GM12878 (cell line): ENCODE results near the gene STARD4. TPM values are rescaled to one million over a fixed set of nuclear protein-coding genes. Genes with fewer than 3 reads are reported as not detected.

Experiments
- ATAC-seq: fragments of 200-7000 bp; cut with Tn5 transposase; 3 replicates; pipeline ENCODE4 v1.9.1; 2020; ENCODE audit warnings: mild to moderate bottlenecking, moderate library complexity
- BruUV-seq: library from RNA; stranded (reverse); fragments of 400-500 nt; replicated peaks from 2 replicates; lab custom pipeline; 2021; lab: Mats Ljungman, UMichigan
- CTCF ChIA-PET: fragments of 300-600 bp; sonication (Branson Sonifier 250); formaldehyde crosslinking; extraction: SDS; loops from one replicate; lab custom pipeline; 2021; ENCODE audit warnings: inconsistent platforms; lab: Yijun Ruan, JAX
- POLR2A ChIA-PET: fragments of 350-600 bp; formaldehyde crosslinking; extraction: SDS; loops from one replicate; lab custom pipeline; 2021; ENCODE audit warnings: inconsistent platforms; lab: Charles Lee
- RAD21 ChIA-PET: fragments of 300-600 bp; sonication (Branson Sonifier 250); formaldehyde crosslinking; loops from one replicate; lab custom pipeline; 2023; ENCODE audit warnings: antibody characterized with exemption; ENCODE audit not compliant: unreplicated experiment; lab: Charles Lee
- SMC1A ChIA-PET: fragments of 300-600 bp; sonication (Branson Sonifier 250); formaldehyde crosslinking; loops from one replicate; lab custom pipeline; 2023; ENCODE audit not compliant: unreplicated experiment, uncharacterized antibody; lab: Charles Lee
- DNase-seq: peaks from one replicate; pipeline ENCODE4 v3.0.0-alpha.2; 2011; ENCODE audit warnings: low read depth, low spot score
- FAIRE-seq: peaks from 3 replicates; lab custom pipeline; 2011; peaks lifted over from hg19 to GRCh38; lab: Jason Lieb, UNC
- H2AFZ ChIP-seq: 2 replicates; pipeline ENCODE4 v1.6.0; 2011; ENCODE audit warnings: low read depth, low read length, control low read depth; ENCODE audit not compliant: control insufficient read depth
- H3K27ac ChIP-seq: 2 replicates; pipeline ENCODE4 v1.5.1; 2011; ENCODE audit warnings: control low read depth; ENCODE audit not compliant: control insufficient read depth, insufficient read depth
- H3K27me3 ChIP-seq, 2 experiments: replicated peaks in 1 of 2; 2 replicates each; pipeline versions ENCODE4 v1.6.0 to v1.6.1; 2011; ENCODE audit warnings: low read length in 1 of 2; ENCODE audit not compliant: control insufficient read depth in 2 of 2, insufficient read depth in 2 of 2
- H3K36me3 ChIP-seq, 2 experiments: 2 replicates each; pipeline ENCODE4 v1.5.1; 2011; ENCODE audit warnings: low read length in 1 of 2; ENCODE audit not compliant: control insufficient read depth in 2 of 2, insufficient read depth in 2 of 2
- H3K4me1 ChIP-seq: 2 replicates; pipeline ENCODE4 v1.6.1; 2011; ENCODE audit warnings: mild to moderate bottlenecking, low read length, moderate library complexity, mixed read lengths; ENCODE audit not compliant: control insufficient read depth, insufficient read depth
- H3K4me2 ChIP-seq: 2 replicates; pipeline ENCODE4 v1.6.0; 2011; ENCODE audit warnings: control low read depth; ENCODE audit not compliant: control insufficient read depth, insufficient read depth
- H3K4me3 ChIP-seq: fragments of 200-600 bp; sonication (generic); 2 replicates; pipeline ENCODE4 v1.5.1; 2016
- H3K79me2 ChIP-seq: 2 replicates; pipeline ENCODE4 v1.6.0; 2011; ENCODE audit warnings: low read length; ENCODE audit not compliant: control insufficient read depth, insufficient read depth
- H3K9ac ChIP-seq: 2 replicates; pipeline ENCODE4 v1.8.0; 2011; ENCODE audit warnings: low read length, control low read depth, mixed read lengths; ENCODE audit not compliant: control insufficient read depth, insufficient read depth
- H3K9me3 ChIP-seq: replicated peaks from 3 replicates; pipeline ENCODE4 v1.5.1; 2011; ENCODE audit warnings: mild to moderate bottlenecking, low read length; ENCODE audit not compliant: control insufficient read depth, insufficient read depth
- H4K20me1 ChIP-seq: 2 replicates; pipeline ENCODE4 v1.6.0; 2011; ENCODE audit not compliant: control insufficient read depth, insufficient read depth
- BMI1 ChIP-seq: fragments of 450-650 bp; IDR thresholded peaks from 2 replicates; pipeline ENCODE4 v1.6.1; 2016; ENCODE audit warnings: mild to moderate bottlenecking, moderate library complexity, borderline replicate concordance
- CBX3 ChIP-seq: fragments of 200-600 bp; sonication (generic); IDR thresholded peaks from 2 replicates; pipeline ENCODE4 v1.6.1; 2016; ENCODE audit warnings: low read depth, borderline replicate concordance
- ZNF384 ChIP-seq: IDR thresholded peaks from 2 replicates; pipeline ENCODE4 v1.6.1; 2012; ENCODE audit warnings: low read depth, mild to moderate bottlenecking, low read length, improper control_type of control experiment, borderline replicate concordance
- WGBS: methylation state at CpG from one replicate; pipeline ENCODE4 v1.1.6; 2016; ENCODE audit warnings: low lambda C conversion rate; ENCODE audit not compliant: insufficient replicate concordance, insufficient coverage; ENCODE audit errors: missing lambda C conversion rate; 5-methylcytosine and 5-hydroxymethylcytosine counted together
- in situ Hi-C: fragments of 300-500 bp; cut with MboI; formaldehyde crosslinking; loops from 9 replicates; pipeline ENCODE4 v1.14.3; 2018; ENCODE audit warnings: mixed read lengths
- intact Hi-C: fragments of 100-400 bp; cut with micrococcal nuclease; formaldehyde crosslinking; loops from one replicate; pipeline ENCODE4 v1.14.2; 2022; ENCODE audit not compliant: unreplicated experiment
- polyA plus RNA-seq, 11 experiments: library from polyadenylated mRNA; depleted of rRNA in 4 of 11; unstranded in 6 of 11; stranded (reverse) in 5 of 11; fragments of >200 nt; fragmentation: Nextera tagmentation in 4 of 11; fragmentation: Illumina TruSeq in 1 of 11; extraction: Ambion mirVana in 4 of 11; extraction: Trizol in 1 of 11; gene quantifications; 1 replicate in 1 of 11; 2 replicates in 10 of 11; pipeline versions ENCODE4 v1.2.1 to v1.2.3, GENCODE V29; 2011 to 2016; ENCODE audit warnings: inconsistent platforms in 2 of 11, missing spikeins in 2 of 11, low read depth in 1 of 11
- total RNA-seq, 4 experiments: library from RNA; depleted of rRNA in 3 of 4; stranded (reverse); fragments of >200 nt in 3 of 4; fragmentation: Illumina TruSeq in 1 of 4; extraction: Trizol in 1 of 4; gene quantifications; 2 replicates each; pipeline versions ENCODE4 v1.2.1 to v1.2.3, GENCODE V29; 2013 to 2021
- TF ChIP-seq, protein P1 (sequence below): fragments of 450-650 bp; IDR thresholded peaks from 2 replicates; pipeline ENCODE4 v1.6.1; 2016; ENCODE audit warnings: mild to moderate bottlenecking, moderate library complexity, borderline replicate concordance

STARD4 gene
- total and polyA plus RNA-seq, 10 of the 15 experiments (the other 5 are each of a cell fraction or from before 2014, with no cell fraction given), result 41.9 to 190 (median 71.6) TPM

DNA sequence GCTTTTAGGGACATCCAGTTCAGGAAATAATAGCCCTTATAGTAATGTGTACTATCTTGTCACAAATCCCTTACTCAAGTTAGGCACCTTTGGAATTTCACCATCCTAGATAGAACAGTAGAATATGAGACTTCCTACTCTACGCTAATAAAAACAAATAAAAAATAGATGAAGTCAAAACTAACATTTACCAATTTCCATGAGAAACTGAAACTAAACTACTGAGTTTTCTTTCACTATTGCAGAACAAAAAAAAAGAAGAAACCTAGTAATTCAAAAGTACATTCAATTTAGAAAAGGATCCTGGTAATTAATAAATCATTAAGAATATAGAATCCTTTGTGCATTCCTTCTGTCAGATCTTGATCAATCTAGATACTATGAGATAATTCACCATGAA, 14.0 kb downstream of the STARD4 start:
- SMC1A ChIA-PET, result interaction anchor here (5.5 to 6.9 kb wide), 2 partner anchors 12 to 15 kb away, joined by 23 to 46 read pairs; no protein-coding TSS in a partner anchor
- 28% methylated on average over 1 of the region's 1 CpG for WGBS

More for the DNA sequence above, 14.0 kb downstream of the STARD4 start:
- BruUV-seq, result no TSS peak
- no peaks in the 10 kb centered on the region for H3K9me3 ChIP-seq
- H3K9ac ChIP-seq, result no peak overlapping the region
- peak overlapping the region; percentile 22; the same call in 1 of the 2 replicates for H3K4me2 ChIP-seq
- H3K4me3 ChIP-seq, result 0 out of 2 replicates have a peak overlapping the region, but pooled peaks have one; percentile 26
- FAIRE-seq (no peak), ATAC-seq (peak; percentile 9; the same call in 1 of the 3 replicates), DNase-seq (no peak)
- ChIA-PET RAD21 (interaction anchor here (3.6 to 6.7 kb wide), 2 partner anchors 9 to 14 kb away, joined by 21 to 55 read pairs; partner anchors contain the start of gene STARD4), POLR2A (interaction anchor here (1.0 to 4.5 kb wide), 2 partner anchors 8 to 11 kb away, joined by 3 to 34 read pairs; no protein-coding TSS in a partner anchor), CTCF (interaction anchor here (0.7 to 6.2 kb wide), 4 partner anchors 8 to 469 kb away, joined by 3 to 45 read pairs (median 4); no protein-coding TSS in a partner anchor)
- peaks cover 7 to 29% of the 10 kb centered on the region in 2 experiments for H3K36me3 ChIP-seq
- peaks cover 15% of the 10 kb centered on the region; the same call in 1 of the 2 replicates for H3K4me1 ChIP-seq
- no peak overlapping the region for H2AFZ ChIP-seq
- H3K79me2 ChIP-seq, result peaks cover 28% of the 10 kb centered on the region
- no peaks in the 10 kb centered on the region for H3K27me3 ChIP-seq
- in situ Hi-C loops, result no loop called here
- intact Hi-C loops, result no loop called here
- no peaks in the 10 kb centered on the region for H4K20me1 ChIP-seq
- H3K27ac ChIP-seq, result no peak overlapping the region
- TF ChIP-seq, protein P1, sequence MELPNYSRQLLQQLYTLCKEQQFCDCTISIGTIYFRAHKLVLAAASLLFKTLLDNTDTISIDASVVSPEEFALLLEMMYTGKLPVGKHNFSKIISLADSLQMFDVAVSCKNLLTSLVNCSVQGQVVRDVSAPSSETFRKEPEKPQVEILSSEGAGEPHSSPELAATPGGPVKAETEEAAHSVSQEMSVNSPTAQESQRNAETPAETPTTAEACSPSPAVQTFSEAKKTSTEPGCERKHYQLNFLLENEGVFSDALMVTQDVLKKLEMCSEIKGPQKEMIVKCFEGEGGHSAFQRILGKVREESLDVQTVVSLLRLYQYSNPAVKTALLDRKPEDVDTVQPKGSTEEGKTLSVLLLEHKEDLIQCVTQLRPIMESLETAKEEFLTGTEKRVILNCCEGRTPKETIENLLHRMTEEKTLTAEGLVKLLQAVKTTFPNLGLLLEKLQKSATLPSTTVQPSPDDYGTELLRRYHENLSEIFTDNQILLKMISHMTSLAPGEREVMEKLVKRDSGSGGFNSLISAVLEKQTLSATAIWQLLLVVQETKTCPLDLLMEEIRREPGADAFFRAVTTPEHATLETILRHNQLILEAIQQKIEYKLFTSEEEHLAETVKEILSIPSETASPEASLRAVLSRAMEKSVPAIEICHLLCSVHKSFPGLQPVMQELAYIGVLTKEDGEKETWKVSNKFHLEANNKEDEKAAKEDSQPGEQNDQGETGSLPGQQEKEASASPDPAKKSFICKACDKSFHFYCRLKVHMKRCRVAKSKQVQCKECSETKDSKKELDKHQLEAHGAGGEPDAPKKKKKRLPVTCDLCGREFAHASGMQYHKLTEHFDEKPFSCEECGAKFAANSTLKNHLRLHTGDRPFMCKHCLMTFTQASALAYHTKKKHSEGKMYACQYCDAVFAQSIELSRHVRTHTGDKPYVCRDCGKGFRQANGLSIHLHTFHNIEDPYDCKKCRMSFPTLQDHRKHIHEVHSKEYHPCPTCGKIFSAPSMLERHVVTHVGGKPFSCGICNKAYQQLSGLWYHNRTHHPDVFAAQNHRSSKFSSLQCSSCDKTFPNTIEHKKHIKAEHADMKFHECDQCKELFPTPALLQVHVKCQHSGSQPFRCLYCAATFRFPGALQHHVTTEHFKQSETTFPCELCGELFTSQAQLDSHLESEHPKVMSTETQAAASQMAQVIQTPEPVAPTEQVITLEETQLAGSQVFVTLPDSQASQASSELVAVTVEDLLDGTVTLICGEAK, result no peak
- TF ChIP-seq BMI1, result no peak
- peak; percentile 38; the same call in 1 of the 2 replicates for TF ChIP-seq ZNF384
- TF ChIP-seq CBX3, result no peak
